H9 (cell line): ENCODE results near the gene SMIM22. TPM values are rescaled to one million over a fixed set of nuclear protein-coding genes. Genes with fewer than 3 reads are reported as not detected.

Source experiments
- DNase-seq: peaks from one replicate; pipeline ENCODE4 v3.0.0-alpha.2; 2017
- H2AFZ ChIP-seq: one replicate; pipeline ENCODE4 v1.6.1; 2013; ENCODE audit warnings: mild to moderate bottlenecking, low read length, control low read depth, moderate library complexity
- H2AK5ac ChIP-seq: 2 replicates; pipeline ENCODE4 v1.6.1; 2013; ENCODE audit warnings: low read length, control low read depth, mixed read lengths; ENCODE audit not compliant: insufficient read length
- H2BK120ac ChIP-seq: one replicate; pipeline ENCODE4 v1.6.1; 2013; ENCODE audit warnings: low read depth, mild to moderate bottlenecking, low read length, control low read depth, inconsistent platforms; ENCODE audit not compliant: poor library complexity, severe bottlenecking
- H2BK12ac ChIP-seq: 2 replicates; pipeline ENCODE4 v1.6.1; 2013; ENCODE audit warnings: low read length, control low read depth, mixed read lengths, low read depth; ENCODE audit not compliant: insufficient read length
- H2BK15ac ChIP-seq: 2 replicates; pipeline ENCODE4 v1.6.1; 2013; ENCODE audit warnings: low read depth, low read length, control low read depth
- H2BK20ac ChIP-seq: one replicate; pipeline ENCODE4 v1.6.1; 2013; ENCODE audit warnings: low read depth, mild to moderate bottlenecking, low read length, control low read depth, inconsistent platforms; ENCODE audit not compliant: poor library complexity, severe bottlenecking
- H2BK5ac ChIP-seq: 2 replicates; pipeline ENCODE4 v1.6.1; 2013; ENCODE audit warnings: low read length, control low read depth, mixed read lengths; ENCODE audit not compliant: insufficient read length
- H3K14ac ChIP-seq: 2 replicates; pipeline ENCODE4 v1.6.1; 2013; ENCODE audit warnings: low read length, control low read depth; ENCODE audit not compliant: insufficient read depth
- H3K18ac ChIP-seq: 2 replicates; pipeline ENCODE4 v1.6.1; 2013; ENCODE audit warnings: low read depth, mild to moderate bottlenecking, mixed read lengths, low read length, control low read depth; ENCODE audit not compliant: insufficient read length
- H3K23ac ChIP-seq: 2 replicates; pipeline ENCODE4 v1.6.1; 2013; ENCODE audit warnings: low read length, control low read depth, mixed read lengths, low read depth; ENCODE audit not compliant: insufficient read length
- H3K23me2 ChIP-seq: 2 replicates; pipeline ENCODE4 v1.6.1; 2013; ENCODE audit warnings: low read depth, mild to moderate bottlenecking, mixed read lengths, low read length, control low read depth; ENCODE audit not compliant: insufficient read length, poor library complexity, severe bottlenecking
- H3K27ac ChIP-seq: 2 replicates; pipeline ENCODE4 v1.5.1; 2013; ENCODE audit warnings: low read length, control low read depth, mixed read lengths, low read depth; ENCODE audit not compliant: insufficient read length
- H3K27me3 ChIP-seq: 2 replicates; pipeline ENCODE4 v1.6.1; 2013; ENCODE audit warnings: low read length, control low read depth, inconsistent platforms; ENCODE audit not compliant: insufficient read depth
- H3K4ac ChIP-seq: 2 replicates; pipeline ENCODE4 v1.6.1; 2013; ENCODE audit warnings: low read depth, mild to moderate bottlenecking, control low read depth, inconsistent platforms, low read length, moderate library complexity
- H3K4me1 ChIP-seq: 2 replicates; pipeline ENCODE4 v1.6.1; 2013; ENCODE audit warnings: low read length, control low read depth, inconsistent platforms; ENCODE audit not compliant: insufficient read depth
- H3K4me2 ChIP-seq: 2 replicates; pipeline ENCODE4 v1.6.1; 2013; ENCODE audit warnings: low read length, control low read depth, mixed read lengths; ENCODE audit not compliant: insufficient read length, insufficient read depth
- H3K56ac ChIP-seq: 2 replicates; pipeline ENCODE4 v1.6.1; 2013; ENCODE audit warnings: low read depth, mild to moderate bottlenecking, mixed read lengths, low read length, control low read depth; ENCODE audit not compliant: insufficient read length
- H3K79me1 ChIP-seq: 2 replicates; pipeline ENCODE4 v1.6.1; 2013; ENCODE audit warnings: low read depth, mild to moderate bottlenecking, moderate library complexity, low read length, control low read depth, inconsistent platforms; ENCODE audit not compliant: insufficient read depth, poor library complexity, severe bottlenecking
- H3K79me2 ChIP-seq: 2 replicates; pipeline ENCODE4 v1.6.1; 2013; ENCODE audit warnings: low read length, control low read depth, inconsistent platforms; ENCODE audit not compliant: insufficient read depth
- H3K9ac ChIP-seq: 2 replicates; pipeline ENCODE4 v1.6.1; 2013; ENCODE audit warnings: low read length, control low read depth, mixed read lengths; ENCODE audit not compliant: insufficient read length; ENCODE audit errors: extremely low read depth
- H3K9me3 ChIP-seq: one replicate; pipeline ENCODE4 v1.6.1; 2013; ENCODE audit warnings: low read depth, low read length, inconsistent platforms; ENCODE audit not compliant: control insufficient read depth
- H3T11ph ChIP-seq: one replicate; pipeline ENCODE4 v1.6.1; 2013; ENCODE audit warnings: mild to moderate bottlenecking, low read length, control low read depth, inconsistent platforms
- H4K20me1 ChIP-seq: one replicate; pipeline ENCODE4 v1.6.1; 2013; ENCODE audit not compliant: control insufficient read depth, insufficient read length, insufficient read depth
- H4K5ac ChIP-seq: 2 replicates; pipeline ENCODE4 v1.6.1; 2013; ENCODE audit warnings: low read depth, mild to moderate bottlenecking, mixed read lengths, low read length, control low read depth; ENCODE audit not compliant: insufficient read length
- H4K8ac ChIP-seq: replicated peaks from 2 replicates; pipeline ENCODE4 v1.6.1; 2013; ENCODE audit warnings: low read length, control low read depth, mixed read lengths, low read depth; ENCODE audit not compliant: insufficient read length
- H4K91ac ChIP-seq: 2 replicates; pipeline ENCODE4 v1.6.1; 2013; ENCODE audit warnings: low read depth, mild to moderate bottlenecking, moderate library complexity, mixed read lengths, low read length, control low read depth; ENCODE audit not compliant: insufficient read length
- H3K27ac Mint-ChIP-seq, 3 experiments: 2 replicates in 2 of 3; 3 replicates in 1 of 3; pipeline ENCODE4 v1.8.0; 2020 to 2021; ENCODE audit warnings: mixed read lengths in 3 of 3, mild to moderate bottlenecking in 1 of 3, moderate library complexity in 1 of 3
- H3K27me3 Mint-ChIP-seq: 2 replicates; pipeline ENCODE4 v1.8.0; 2021; ENCODE audit warnings: low read depth, mild to moderate bottlenecking, moderate library complexity, mixed read lengths
- H3K36me3 Mint-ChIP-seq, 3 experiments: 2 replicates in 2 of 3; 3 replicates in 1 of 3; pipeline ENCODE4 v1.8.0; 2020 to 2021; ENCODE audit warnings: low read depth in 3 of 3, mixed read lengths in 3 of 3; ENCODE audit not compliant: insufficient read depth in 1 of 3
- H3K4me1 Mint-ChIP-seq, 2 experiments: 2 replicates each; pipeline ENCODE4 v1.8.0; 2020; ENCODE audit warnings: mixed read lengths in 2 of 2
- H3K4me3 Mint-ChIP-seq, 2 experiments: 2 replicates in 1 of 2; 3 replicates in 1 of 2; pipeline ENCODE4 v1.8.0; 2020 to 2021; ENCODE audit warnings: mild to moderate bottlenecking in 2 of 2, mixed read lengths in 2 of 2, moderate library complexity in 1 of 2
- H3K9me3 Mint-ChIP-seq, 2 experiments: 2 replicates in 1 of 2; 3 replicates in 1 of 2; pipeline ENCODE4 v1.8.0; 2020; ENCODE audit warnings: mild to moderate bottlenecking in 2 of 2, mixed read lengths in 2 of 2, moderate library complexity in 1 of 2
- WGBS: extraction: QIAGEN DNeasy Blood & Tissue Kit; methylation state at CpG from one replicate; pipeline ENCODE4 v1.1.7; 2013; ENCODE audit warnings: missing lambda C conversion rate, low lambda C conversion rate, mixed read lengths; ENCODE audit not compliant: insufficient read length; ENCODE audit errors: extremely low coverage; 5-methylcytosine and 5-hydroxymethylcytosine counted together
- total RNA-seq: library from RNA; stranded (reverse); gene quantifications from 2 replicates; pipeline ENCODE4 v1.2.1, GENCODE V29; 2021
- TF ChIP-seq, protein P1 (sequence below): fragments of 200-600 bp; sonication (generic); conservative IDR thresholded peaks from 3 replicates; pipeline ENCODE4 v1.8.0; 2021; ENCODE audit warnings: antibody characterized with exemption, mild to moderate bottlenecking

The SMIM22 gene
- total RNA-seq, 1 experiment from 2014 or later = not detected

DNA sequence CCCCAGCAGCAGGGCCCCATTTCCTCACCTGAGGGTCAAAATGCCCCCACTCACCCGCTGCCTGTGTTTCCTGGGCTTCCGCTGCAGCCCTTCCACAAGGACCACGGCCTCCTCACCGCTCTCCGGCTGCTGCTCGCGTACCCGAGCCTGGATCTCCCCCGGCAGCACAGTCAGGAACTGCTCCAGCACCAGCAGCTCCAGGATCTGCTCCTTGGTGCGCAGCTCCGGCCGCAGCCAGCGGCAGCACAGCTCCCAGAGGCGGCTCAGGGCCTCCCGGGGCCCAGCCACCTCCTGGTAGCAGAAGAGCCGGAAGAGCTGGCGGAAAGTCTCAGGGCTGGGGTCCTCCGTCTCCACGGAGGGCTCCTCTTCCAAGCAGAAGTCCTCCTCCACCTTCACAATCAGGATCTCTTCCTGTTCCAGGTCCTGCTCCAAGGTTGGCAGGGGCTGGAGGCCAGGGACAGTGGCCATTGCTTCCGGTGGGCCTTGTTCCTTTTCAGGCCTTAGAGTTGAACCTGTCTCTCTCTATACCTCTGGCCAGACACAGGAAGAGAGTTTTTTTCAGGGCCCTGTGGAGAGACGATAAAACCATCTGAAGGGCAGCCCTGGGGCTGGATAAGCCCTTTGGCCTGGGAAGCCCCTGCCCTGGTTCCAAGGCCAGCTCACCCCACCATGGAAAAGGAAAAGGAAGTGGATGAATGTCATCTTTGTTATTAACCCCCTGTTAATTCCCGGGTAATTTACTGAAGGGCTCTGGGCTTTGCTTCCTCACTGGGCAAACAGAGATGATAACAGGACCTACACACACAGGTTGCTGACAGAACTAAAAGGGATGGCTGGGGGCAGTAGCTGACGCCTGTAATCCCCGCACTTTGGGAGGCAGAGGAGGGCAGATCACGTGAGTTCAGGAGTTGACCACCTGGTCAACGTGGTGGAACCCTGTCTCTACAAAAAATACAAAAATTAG is 29.4 kb upstream of the SMIM22 start:
- H3K4me1 ChIP-seq = no peaks in the 10 kb centered on the region
- H4K8ac ChIP-seq = no peak overlapping the region
- no peak overlapping the region for H3K23ac ChIP-seq
- DNase-seq = no peak
- no peak overlapping the region for H2BK12ac ChIP-seq
- no peaks in the 10 kb centered on the region for H3K27me3 ChIP-seq
- H3K79me1 ChIP-seq = no peaks in the 10 kb centered on the region
- Mint-ChIP-seq H3K4me3 (peak overlapping the region; percentile 80 to 86), H3K9me3 (no peaks in the 10 kb centered on the region), H3K27me3 (no peaks in the 10 kb centered on the region), H3K27ac (peak overlapping the region in 2 of 3 experiments; percentile 24 to 79; a peak in 4 of 7 replicates), H3K36me3 (peaks cover 6 to 36% (median 28%) of the 10 kb centered on the region in 3 experiments), H3K4me1 (peaks cover 22 to 24% of the 10 kb centered on the region in 2 experiments)
- no peak overlapping the region for H2AFZ ChIP-seq
- H3K23me2 ChIP-seq = peaks cover 8% of the 10 kb centered on the region
- no peak overlapping the region for H3T11ph ChIP-seq
- no peak overlapping the region for H2AK5ac ChIP-seq
- H3K4ac ChIP-seq = no peak overlapping the region
- WGBS = no CpG with 5 or more reads among the region's 26 CpGs
- H2BK15ac ChIP-seq = no peak overlapping the region
- H2BK20ac ChIP-seq = no peak overlapping the region
- no peak overlapping the region for H4K91ac ChIP-seq
- H2BK120ac ChIP-seq = no peak overlapping the region
- no peak overlapping the region for H2BK5ac ChIP-seq
- H3K56ac ChIP-seq = no peak overlapping the region
- no peaks in the 10 kb centered on the region for H4K20me1 ChIP-seq
- no peak overlapping the region for H3K9ac ChIP-seq
- TF ChIP-seq, protein P1, sequence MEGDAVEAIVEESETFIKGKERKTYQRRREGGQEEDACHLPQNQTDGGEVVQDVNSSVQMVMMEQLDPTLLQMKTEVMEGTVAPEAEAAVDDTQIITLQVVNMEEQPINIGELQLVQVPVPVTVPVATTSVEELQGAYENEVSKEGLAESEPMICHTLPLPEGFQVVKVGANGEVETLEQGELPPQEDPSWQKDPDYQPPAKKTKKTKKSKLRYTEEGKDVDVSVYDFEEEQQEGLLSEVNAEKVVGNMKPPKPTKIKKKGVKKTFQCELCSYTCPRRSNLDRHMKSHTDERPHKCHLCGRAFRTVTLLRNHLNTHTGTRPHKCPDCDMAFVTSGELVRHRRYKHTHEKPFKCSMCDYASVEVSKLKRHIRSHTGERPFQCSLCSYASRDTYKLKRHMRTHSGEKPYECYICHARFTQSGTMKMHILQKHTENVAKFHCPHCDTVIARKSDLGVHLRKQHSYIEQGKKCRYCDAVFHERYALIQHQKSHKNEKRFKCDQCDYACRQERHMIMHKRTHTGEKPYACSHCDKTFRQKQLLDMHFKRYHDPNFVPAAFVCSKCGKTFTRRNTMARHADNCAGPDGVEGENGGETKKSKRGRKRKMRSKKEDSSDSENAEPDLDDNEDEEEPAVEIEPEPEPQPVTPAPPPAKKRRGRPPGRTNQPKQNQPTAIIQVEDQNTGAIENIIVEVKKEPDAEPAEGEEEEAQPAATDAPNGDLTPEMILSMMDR = no peak
- H3K79me2 ChIP-seq = no peaks in the 10 kb centered on the region
- no peak overlapping the region for H3K18ac ChIP-seq
- H3K4me2 ChIP-seq = peak overlapping the region; percentile 82
- H3K14ac ChIP-seq = no peak overlapping the region
- H4K5ac ChIP-seq = no peak overlapping the region
- no peaks in the 10 kb centered on the region for H3K9me3 ChIP-seq
- H3K27ac ChIP-seq = no peak overlapping the region
